Ovary (tissue), 9 donors: ENCODE measurements around the gene SSBP2. TPM values are rescaled to one million over a fixed set of nuclear protein-coding genes. Genes with fewer than 3 reads are reported as not detected.

Experiments used
- DNase-seq, 5 donors: peaks; one replicate each; pipeline ENCODE4 v3.0.0-alpha.2; 2019 to 2020
- H3K27ac ChIP-seq, 2 donors: fragments of 200-600 bp; one replicate each; pipeline versions ENCODE4 v1.5.1 to v1.8.0; 2019 to 2022
- H3K27me3 ChIP-seq: fragments of 200-600 bp; one replicate; pipeline ENCODE4 v1.8.0; 2022
- H3K36me3 ChIP-seq: fragments of 200-600 bp; sonication (generic); one replicate; pipeline ENCODE4 v1.5.1; 2019
- H3K4me1 ChIP-seq: one replicate; pipeline ENCODE4 v1.8.1; 2013; ENCODE audit warnings: mild to moderate bottlenecking, moderate library complexity; ENCODE audit not compliant: insufficient read depth
- H3K4me3 ChIP-seq: fragments of 200-600 bp; sonication (generic); one replicate; pipeline ENCODE4 v1.5.1; 2017
- H3K9me3 ChIP-seq, 2 donors: fragments of 200-600 bp in 1 of 2; sonication (generic) in 1 of 2; one replicate each; pipeline versions ENCODE4 v1.5.1 to v1.8.1; 2013 to 2019; ENCODE audit warnings: mild to moderate bottlenecking in 1 of 2, moderate library complexity in 1 of 2
- CTCF ChIP-seq, 3 donors: fragments of 450-650 bp in 2 of 3; fragments of 200-600 bp in 1 of 3; IDR thresholded peaks; one replicate each; pipeline versions ENCODE4 v1.5.1 to v1.8.0; 2016 to 2022; ENCODE audit warnings: antibody characterized with exemption in 3 of 3, mild to moderate bottlenecking in 1 of 3
- EP300 ChIP-seq: sonication (generic); formaldehyde crosslinking; IDR thresholded peaks from one replicate; pipeline ENCODE4 v1.6.1; 2017; ENCODE audit warnings: antibody characterized with exemption
- POLR2A ChIP-seq: fragments of 450-650 bp; IDR thresholded peaks from one replicate; pipeline ENCODE4 v1.6.1; 2017; ENCODE audit warnings: antibody characterized with exemption, mild to moderate bottlenecking, moderate library complexity
- WGBS, 3 donors: extraction: QIAGEN DNeasy Blood & Tissue Kit in 1 of 3; methylation state at CpG; one replicate each; pipeline versions ENCODE4 v1.1.5 to v1.1.7; 2013 to 2017; 5-methylcytosine and 5-hydroxymethylcytosine counted together
- intact Hi-C, 4 donors: fragments of 100-400 bp; cut with DNase I; formaldehyde crosslinking; loops; one replicate each; pipeline versions ENCODE4 v1.11.0 to v1.15.1; 2022 to 2023
- polyA plus RNA-seq, 2 donors: library from polyadenylated mRNA; stranded (reverse); fragments of 200-250 nt in 1 of 2; fragments of 350-450 nt in 1 of 2; fragmentation: Illumina TruSeq in 1 of 2; extraction: RNeasy Lipid Tissue Mini Kit (QIAGEN cat#74804) in 1 of 2; gene quantifications; one replicate each; pipeline ENCODE4 v1.2.3, GENCODE V29; 2013 to 2014
- total RNA-seq, 7 donors: library from RNA; depleted of rRNA in 2 of 7; stranded (reverse); fragments of >200 nt in 2 of 7; fragmentation: NEBNext Ultra II Directional in 3 of 7; extraction: Animal tissue kit (Norgen Biotek cat#: 25700) in 3 of 7; gene quantifications; one replicate each; pipeline versions ENCODE4 v1.1.0 to v1.2.4, GENCODE V29; 2016 to 2023
- donor health status: DM: no; HTN: no; CAD: no; lungs with moderate emphysema.
- donor health status: DM: no; HTN: no; CAD: no.
- donor health status: Bipolar disorder and iron deficiency.
- donor health status: DM: yes; HTN: yes; CAD: no.
- donor health status: DM: no; HTN: no; CAD: no.
- donor health status: DM: yes; HTN: yes; CAD: no.

Gene SSBP2
- total and polyA plus RNA-seq, 9 donors = 40.5 to 126 (median 78.2) TPM

GRCh38 chr5:81696418-81697397 lies 54.2 kb downstream of the SSBP2 start:
- Histone ChIP-seq H3K27ac (no peak overlapping the region), H3K4me3 (no peak overlapping the region), H3K9me3 (no peaks in the 10 kb centered on the region), H3K27me3 (no peaks in the 10 kb centered on the region), H3K36me3 (no peaks in the 10 kb centered on the region), H3K4me1 (peaks cover 1% of the 10 kb centered on the region)
- no peak for DNase-seq
- WGBS, 3 donors = 86 to 89% (median 88%) methylated on average over 9 of the region's 9 CpGs
- TF ChIP-seq CTCF (IDR thresholded peaks at IDR 0.05) = no peak
- intact Hi-C loops = no loop called here

- no peak for DNase-seq
- Histone ChIP-seq H3K4me1 (peaks cover 1% of the 10 kb centered on the region), H3K36me3 (no peaks in the 10 kb centered on the region), H3K4me3 (no peak overlapping the region), H3K27me3 (no peaks in the 10 kb centered on the region), H3K27ac (no peak overlapping the region), H3K9me3 (no peaks in the 10 kb centered on the region)
- TF ChIP-seq EP300 (no peak), POLR2A (no peak), CTCF (IDR thresholded peaks at IDR 0.05) (no peak)
- WGBS, 3 donors = 82 to 92% (median 85%) methylated on average over 2 of the region's 2 CpGs
- intact Hi-C loops = no loop called here
Measured at GRCh38 chr5:81694726-81695125, 56.2 kb downstream of the SSBP2 start.

GRCh38 chr5:81688215-81688614 lies 62.7 kb downstream of the SSBP2 start:
- 92 to 99% (median 98%) methylated on average over 5 of the region's 5 CpGs for WGBS, 3 donors
- Histone ChIP-seq H3K27ac (no peak overlapping the region), H3K27me3 (no peaks in the 10 kb centered on the region), H3K4me1 (no peaks in the 10 kb centered on the region), H3K9me3 (no peaks in the 10 kb centered on the region), H3K4me3 (no peak overlapping the region), H3K36me3 (no peaks in the 10 kb centered on the region)
- no peak for DNase-seq
- intact Hi-C loops = no loop called here
- TF ChIP-seq POLR2A (no peak), CTCF (IDR thresholded peaks at IDR 0.05) (no peak), EP300 (no peak)

GRCh38 chr5:81687292-81687691 lies 63.6 kb downstream of the SSBP2 start:
- no peak for TF ChIP-seq EP300
- TF ChIP-seq POLR2A = no peak
- TF ChIP-seq CTCF (IDR thresholded peaks at IDR 0.05) = no peak
- intact Hi-C loops = no loop called here
- 98 to 100% (median 100%) methylated on average over 1 of the region's 1 CpG for WGBS, 3 donors
- H3K27ac ChIP-seq = no peak overlapping the region
- H3K27me3 ChIP-seq = no peaks in the 10 kb centered on the region
- H3K9me3 ChIP-seq = no peaks in the 10 kb centered on the region
- no peak overlapping the region for H3K4me3 ChIP-seq
- no peaks in the 10 kb centered on the region for H3K4me1 ChIP-seq
- no peak for DNase-seq
- no peaks in the 10 kb centered on the region for H3K36me3 ChIP-seq
